Measurements from ENCODE around the gene FKBP10. TPM values are rescaled to one million over a fixed set of nuclear protein-coding genes. Genes with fewer than 3 reads are reported as not detected.
"Not testable (repeated sequence)": the region's sequence is repeated elsewhere in the genome, so short reads cannot be mapped to it uniquely, and the experiment has no call there.

Gene FKBP10
- total RNA-seq, 6 experiments from 2014 or later: 417 to 500 (median 442) TPM

GRCh38 chr17:41835800-41836549, 23.2 kb downstream of the FKBP10 start, which contains the start of gene NT5C3B:
NT5C3B (minus strand) TSS chr17:41836232; CDS start chr17:41836193, 39 bp downstream.
- H3K27me3 Mint-ChIP-seq (ENCODE audit: insufficient read depth): peaks cover 1% of the 10 kb centered on the region
- no peak for DNase-seq
- peak within 1 kb of the TSS; percentile 87 for H3K4me3 Mint-ChIP-seq
- H3K27ac Mint-ChIP-seq: peak within 1 kb of the TSS; percentile 23
- peaks cover 10% of the 10 kb centered on the region for H3K36me3 Mint-ChIP-seq (ENCODE audit: low read depth)
- H3K4me1 Mint-ChIP-seq (ENCODE audit: low read depth): peaks cover 11% of the 10 kb centered on the region
- no peaks in the 10 kb centered on the region for H3K9me3 Mint-ChIP-seq
- no peak for TF ChIP-seq CTCF (IDR thresholded peaks at IDR 0.05)

GRCh38 chr17:41836550-41837196, 23.9 kb downstream of the FKBP10 start:
- peaks cover 5% of the 10 kb centered on the region; the same call in 1 of the 2 replicates for H3K36me3 Mint-ChIP-seq (ENCODE audit: low read depth)
- DNase-seq: no peak

GRCh38 chr17:41837761-41838538, 25.1 kb downstream of the FKBP10 start, which contains the start of gene KLHL10:
KLHL10 (plus strand) TSS chr17:41837825; CDS start chr17:41837933, 108 bp downstream.
- Mint-ChIP-seq H3K4me3 (peak within 1 kb of the TSS; percentile 80), H3K4me1 (ENCODE audit: low read depth) (peaks cover 11% of the 10 kb centered on the region), H3K36me3 (ENCODE audit: low read depth) (0 out of 2 replicates have a peak, but pooled peaks cover 4% of the 10 kb centered on the region), H3K27me3 (ENCODE audit: insufficient read depth) (peaks cover 1% of the 10 kb centered on the region), H3K27ac (no peak within 1 kb of the TSS), H3K9me3 (no peaks in the 10 kb centered on the region)
- DNase-seq: no peak
- no peak for TF ChIP-seq CTCF (IDR thresholded peaks at IDR 0.05)

More at GRCh38 chr17:41836550-41837196, 23.9 kb downstream of the FKBP10 start:
- Mint-ChIP-seq H3K27me3 (ENCODE audit: insufficient read depth) (peaks cover 1% of the 10 kb centered on the region), H3K27ac (no peak overlapping the region), H3K9me3 (no peaks in the 10 kb centered on the region), H3K4me1 (ENCODE audit: low read depth) (peaks cover 11% of the 10 kb centered on the region), H3K4me3 (peak overlapping the region; percentile 80)
- no peak for TF ChIP-seq CTCF (IDR thresholded peaks at IDR 0.05)

GRCh38 chr17:41839448-41839847, 26.6 kb downstream of the FKBP10 start:
- H3K27me3 Mint-ChIP-seq (ENCODE audit: insufficient read depth); DNase-seq; H3K4me3 Mint-ChIP-seq; H3K36me3 Mint-ChIP-seq (ENCODE audit: low read depth); H3K27ac Mint-ChIP-seq; H3K9me3 Mint-ChIP-seq: not testable (repeated sequence)
- H3K4me1 Mint-ChIP-seq (ENCODE audit: low read depth): peaks cover 10% of the 10 kb centered on the region

GRCh38 chr17:41840781-41841180, 28.0 kb downstream of the FKBP10 start:
- H3K9me3 Mint-ChIP-seq; H3K27me3 Mint-ChIP-seq (ENCODE audit: insufficient read depth); H3K27ac Mint-ChIP-seq; H3K4me3 Mint-ChIP-seq; H3K36me3 Mint-ChIP-seq (ENCODE audit: low read depth); DNase-seq: not testable (repeated sequence)
- peaks cover 10% of the 10 kb centered on the region for H3K4me1 Mint-ChIP-seq (ENCODE audit: low read depth)

- no peak overlapping the region for H3K4me3 Mint-ChIP-seq
- H3K27ac Mint-ChIP-seq: no peak overlapping the region
- TF ChIP-seq CTCF (IDR thresholded peaks at IDR 0.05): no peak
- peaks cover 4% of the 10 kb centered on the region for H3K36me3 Mint-ChIP-seq (ENCODE audit: low read depth)
- H3K4me1 Mint-ChIP-seq (ENCODE audit: low read depth): peaks cover 31% of the 10 kb centered on the region
- no peaks in the 10 kb centered on the region for H3K9me3 Mint-ChIP-seq
- no peak for DNase-seq
- peaks cover 1% of the 10 kb centered on the region for H3K27me3 Mint-ChIP-seq (ENCODE audit: insufficient read depth)
These were observed 32.2 kb downstream of the FKBP10 start for GRCh38 chr17:41844971-41845370.

All from HFFc6 (cell line).